Caco-2 (cell line): ENCODE data around the gene SPATA21. TPM values are rescaled to one million over a fixed set of nuclear protein-coding genes. Genes with fewer than 3 reads are reported as not detected.

Source experiments
- BruUV-seq: library from RNA; stranded (reverse); fragments of 400-500 nt; replicated peaks from 2 replicates; lab custom pipeline; 2021; lab: Mats Ljungman, UMichigan
- CTCF ChIA-PET: fragments of 300-600 bp; sonication (Branson Sonifier 250); formaldehyde crosslinking; loops from one replicate; lab custom pipeline; 2022; ENCODE audit warnings: antibody characterized with exemption; lab: Charles Lee
- POLR2A ChIA-PET: fragments of 300-600 bp; sonication (Branson Sonifier 250); formaldehyde crosslinking; loops from one replicate; lab custom pipeline; 2022; ENCODE audit warnings: antibody characterized with exemption; lab: Charles Lee
- DNase-seq, 2 experiments: peaks; one replicate each; pipeline versions ENCODE4 v3.0.0 to v3.0.0-alpha.2; 2020 to 2022
- H3K27me3 ChIP-seq: replicated peaks from 2 replicates; pipeline ENCODE4 v1.6.0; 2011; ENCODE audit warnings: low read length; ENCODE audit not compliant: control insufficient read depth, insufficient read depth
- H3K36me3 ChIP-seq: 2 replicates; pipeline ENCODE4 v1.5.1; 2011; ENCODE audit warnings: low read length; ENCODE audit not compliant: control insufficient read depth, insufficient read depth
- H3K4me1 ChIP-seq: fragments of 250-450 bp; sonication (Bioruptor Pico); 2 replicates; pipeline ENCODE4 v1.5.1; 2020; ENCODE audit warnings: mild to moderate bottlenecking
- H3K4me3 ChIP-seq: 2 replicates; pipeline ENCODE4 v1.5.1; 2011; ENCODE audit warnings: low read depth, mild to moderate bottlenecking, control low read depth, low read length
- H3K9me3 ChIP-seq: fragments of 250-450 bp; sonication (Bioruptor Pico); 2 replicates; pipeline ENCODE4 v1.5.1; 2020; ENCODE audit warnings: mild to moderate bottlenecking, moderate library complexity
- H3K27ac Mint-ChIP-seq: one replicate; pipeline ENCODE4 v1.8.0; 2022; ENCODE audit warnings: mixed read lengths; ENCODE audit not compliant: unreplicated experiment
- H3K27me3 Mint-ChIP-seq: one replicate; pipeline ENCODE4 v1.8.0; 2022; ENCODE audit warnings: mixed read lengths; ENCODE audit not compliant: insufficient read depth, unreplicated experiment
- H3K36me3 Mint-ChIP-seq: one replicate; pipeline ENCODE4 v1.8.0; 2022; ENCODE audit warnings: mild to moderate bottlenecking, mixed read lengths; ENCODE audit not compliant: insufficient read depth, unreplicated experiment
- H3K4me1 Mint-ChIP-seq: one replicate; pipeline ENCODE4 v1.8.0; 2022; ENCODE audit warnings: low read depth, mixed read lengths; ENCODE audit not compliant: unreplicated experiment
- H3K4me3 Mint-ChIP-seq: one replicate; pipeline ENCODE4 v1.8.0; 2022; ENCODE audit warnings: mild to moderate bottlenecking, moderate library complexity, mixed read lengths; ENCODE audit not compliant: unreplicated experiment
- H3K9me3 Mint-ChIP-seq: one replicate; pipeline ENCODE4 v1.8.0; 2022; ENCODE audit warnings: mixed read lengths; ENCODE audit not compliant: unreplicated experiment
- intact Hi-C: fragments of 100-400 bp; cut with micrococcal nuclease; formaldehyde crosslinking; loops from one replicate; pipeline ENCODE4 v1.10.0; 2022; ENCODE audit not compliant: unreplicated experiment
- total RNA-seq: library from RNA; stranded (reverse); gene quantifications from 2 replicates; pipeline ENCODE4 v1.2.3, GENCODE V29; 2022
- TF ChIP-seq, protein P1 (sequence below), 2 experiments: fragments of 200-600 bp in 1 of 2; IDR thresholded peaks; 1 replicate in 1 of 2; 2 replicates in 1 of 2; pipeline versions ENCODE4 v1.5.1 to v1.8.0; 2011 to 2022; ENCODE audit warnings: antibody characterized with exemption in 1 of 2, control low read depth in 1 of 2, inconsistent platforms in 1 of 2, low read depth in 1 of 2, low read length in 1 of 2, mild to moderate bottlenecking in 1 of 2, moderate library complexity in 1 of 2; ENCODE audit not compliant: insufficient read depth in 1 of 2, severe bottlenecking in 1 of 2, unreplicated experiment in 1 of 2

Gene SPATA21
- total RNA-seq, 1 experiment from 2014 or later: not detected

DNA sequence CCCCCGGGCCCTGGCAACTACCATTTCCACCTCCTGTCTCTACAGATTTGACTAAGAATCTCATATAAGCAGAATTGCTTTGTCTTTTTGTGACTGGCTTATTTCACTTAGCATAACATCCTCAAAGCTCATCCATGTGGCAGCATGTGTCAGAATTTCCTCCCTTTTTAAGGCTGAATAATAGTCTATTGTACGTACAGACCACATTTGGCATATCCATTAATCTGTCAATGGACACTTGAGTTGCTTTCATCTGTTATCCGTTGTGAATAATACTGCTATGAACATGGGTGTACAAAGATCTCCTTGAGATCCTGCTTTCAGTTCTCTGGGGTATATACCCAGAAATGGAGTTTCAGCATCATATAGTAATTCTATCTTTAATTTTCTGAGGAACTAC lies 24.0 kb downstream of the SPATA21 start:
- Histone ChIP-seq H3K9me3 (no peaks in the 10 kb centered on the region), H3K27me3 (no peaks in the 10 kb centered on the region), H3K4me1 (no peaks in the 10 kb centered on the region), H3K36me3 (no peaks in the 10 kb centered on the region), H3K4me3 (no peak overlapping the region)
- Mint-ChIP-seq H3K4me3 (no peak overlapping the region), H3K27me3 (no peaks in the 10 kb centered on the region), H3K9me3 (no peaks in the 10 kb centered on the region), H3K36me3 (peaks cover 2% of the 10 kb centered on the region), H3K4me1 (no peaks in the 10 kb centered on the region), H3K27ac (no peak overlapping the region)
- TF ChIP-seq, protein P1, sequence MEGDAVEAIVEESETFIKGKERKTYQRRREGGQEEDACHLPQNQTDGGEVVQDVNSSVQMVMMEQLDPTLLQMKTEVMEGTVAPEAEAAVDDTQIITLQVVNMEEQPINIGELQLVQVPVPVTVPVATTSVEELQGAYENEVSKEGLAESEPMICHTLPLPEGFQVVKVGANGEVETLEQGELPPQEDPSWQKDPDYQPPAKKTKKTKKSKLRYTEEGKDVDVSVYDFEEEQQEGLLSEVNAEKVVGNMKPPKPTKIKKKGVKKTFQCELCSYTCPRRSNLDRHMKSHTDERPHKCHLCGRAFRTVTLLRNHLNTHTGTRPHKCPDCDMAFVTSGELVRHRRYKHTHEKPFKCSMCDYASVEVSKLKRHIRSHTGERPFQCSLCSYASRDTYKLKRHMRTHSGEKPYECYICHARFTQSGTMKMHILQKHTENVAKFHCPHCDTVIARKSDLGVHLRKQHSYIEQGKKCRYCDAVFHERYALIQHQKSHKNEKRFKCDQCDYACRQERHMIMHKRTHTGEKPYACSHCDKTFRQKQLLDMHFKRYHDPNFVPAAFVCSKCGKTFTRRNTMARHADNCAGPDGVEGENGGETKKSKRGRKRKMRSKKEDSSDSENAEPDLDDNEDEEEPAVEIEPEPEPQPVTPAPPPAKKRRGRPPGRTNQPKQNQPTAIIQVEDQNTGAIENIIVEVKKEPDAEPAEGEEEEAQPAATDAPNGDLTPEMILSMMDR (IDR thresholded peaks at IDR 0.05; ENCODE audit: insufficient read depth in 1 of 2, low read depth in 1 of 2, low read length in 1 of 2, severe bottlenecking in 1 of 2, unreplicated experiment in 1 of 2): no peak
- intact Hi-C loops: no loop called here
- DNase-seq: no peak
- no TSS peak for BruUV-seq
- ChIA-PET POLR2A (no interaction called here), CTCF (no interaction called here)

DNA sequence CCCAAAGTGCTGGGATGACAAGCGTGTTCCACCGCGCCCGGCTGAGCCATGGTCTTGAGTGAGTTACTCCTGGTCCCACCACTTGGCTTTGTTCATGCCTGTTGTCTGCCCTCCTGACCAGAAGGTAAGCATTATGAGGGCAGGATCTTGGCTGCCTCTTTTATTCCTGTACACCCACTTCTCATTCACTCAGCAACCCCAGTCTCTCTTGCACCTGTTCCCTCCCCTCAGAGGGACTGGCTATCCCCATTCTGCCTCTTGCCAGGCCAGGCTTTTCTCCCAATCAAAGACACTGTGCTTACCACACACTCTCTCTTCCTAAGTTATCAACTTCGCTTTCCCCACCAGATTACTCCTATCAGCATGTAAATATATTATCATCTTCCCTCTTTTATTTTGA lies 26.4 kb downstream of the SPATA21 start:
- H3K4me3 Mint-ChIP-seq: no peak overlapping the region
- H3K36me3 ChIP-seq: no peaks in the 10 kb centered on the region

DNA sequence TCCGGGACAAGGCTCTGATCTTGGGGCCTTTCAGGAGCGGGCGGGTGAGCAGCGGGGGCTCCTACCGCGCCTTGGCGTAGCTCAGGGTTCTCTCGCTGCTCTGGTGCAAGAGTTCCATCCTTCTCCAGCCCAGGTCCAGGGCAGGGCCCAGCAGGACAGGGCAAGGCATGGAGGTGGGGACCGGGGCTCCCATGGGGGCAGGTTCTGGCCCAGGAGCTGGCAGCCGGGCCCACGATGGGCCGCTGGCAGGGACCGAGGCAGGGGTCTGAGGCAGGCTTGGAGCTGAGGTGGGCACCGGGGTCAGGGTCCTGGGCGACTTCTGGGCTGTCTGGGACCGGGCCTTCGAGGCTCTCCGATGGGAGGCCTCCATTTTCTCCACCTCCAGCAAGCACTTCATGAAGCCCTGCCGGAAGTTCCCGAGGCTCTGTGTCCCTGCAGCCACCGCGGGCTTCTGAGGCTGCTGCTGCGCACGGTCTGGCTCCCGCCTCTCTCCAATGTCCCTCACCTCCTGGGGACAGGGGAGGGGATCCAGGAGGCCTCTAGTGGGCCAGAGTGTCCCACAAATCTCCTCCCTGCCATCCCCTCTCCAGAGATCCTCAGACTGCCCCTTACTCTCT lies 27.6 kb downstream of the SPATA21 start:
- TF ChIP-seq, protein P1 (IDR thresholded peaks at IDR 0.05; ENCODE audit: insufficient read depth in 1 of 2, low read depth in 1 of 2, low read length in 1 of 2, severe bottlenecking in 1 of 2, unreplicated experiment in 1 of 2): no peak
- Mint-ChIP-seq H3K27me3 (no peaks in the 10 kb centered on the region), H3K4me1 (no peaks in the 10 kb centered on the region), H3K36me3 (peaks cover 6% of the 10 kb centered on the region), H3K27ac (no peak overlapping the region), H3K9me3 (no peaks in the 10 kb centered on the region), H3K4me3 (no peak overlapping the region)
- DNase-seq: no peak
- CTCF ChIA-PET: interaction anchor here (0.9 kb wide), 1 partner anchor 40 kb away, joined by 7 read pairs; no protein-coding TSS in a partner anchor
- POLR2A ChIA-PET: no interaction called here
- no TSS peak for BruUV-seq
- Histone ChIP-seq H3K9me3 (no peaks in the 10 kb centered on the region), H3K36me3 (no peaks in the 10 kb centered on the region), H3K27me3 (no peaks in the 10 kb centered on the region), H3K4me1 (no peaks in the 10 kb centered on the region), H3K4me3 (no peak overlapping the region)
- intact Hi-C loops: no loop called here

More for the DNA sequence above, 26.4 kb downstream of the SPATA21 start:
- Histone ChIP-seq H3K4me1 (no peaks in the 10 kb centered on the region), H3K9me3 (no peaks in the 10 kb centered on the region), H3K27me3 (no peaks in the 10 kb centered on the region), H3K4me3 (no peak overlapping the region)
- H3K27ac Mint-ChIP-seq: no peak overlapping the region
- peaks cover 6% of the 10 kb centered on the region for H3K36me3 Mint-ChIP-seq
- H3K9me3 Mint-ChIP-seq: no peaks in the 10 kb centered on the region
- H3K4me1 Mint-ChIP-seq: no peaks in the 10 kb centered on the region
- ChIA-PET POLR2A (no interaction called here), CTCF (no interaction called here)
- DNase-seq: no peak
- intact Hi-C loops: no loop called here
- H3K27me3 Mint-ChIP-seq: no peaks in the 10 kb centered on the region
- TF ChIP-seq, protein P1 (IDR thresholded peaks at IDR 0.05; ENCODE audit: insufficient read depth in 1 of 2, low read depth in 1 of 2, low read length in 1 of 2, severe bottlenecking in 1 of 2, unreplicated experiment in 1 of 2): no peak
- no TSS peak for BruUV-seq
